ENCODE data around the gene HIVEP2. TPM values are rescaled to one million over a fixed set of nuclear protein-coding genes. Genes with fewer than 3 reads are reported as not detected.

Gene HIVEP2
- total and polyA plus RNA-seq, 12 donors, result 5.4 to 27.6 (median 16.4) TPM

GRCh38 chr6:142947714-142948480 is 2.9 kb upstream of the HIVEP2 start:
- Histone ChIP-seq H3K4me1 (replicated peaks in 1 of 2) (peaks cover 10 to 18% of the 10 kb centered on the region in 2 donors), H3K27me3 (no peaks in the 10 kb centered on the region), H3K36me3 (replicated peaks in 1 of 2) (no peaks in the 10 kb centered on the region), H3K9me3 (replicated peaks in 1 of 3) (no peaks in the 10 kb centered on the region), H3K4me3 (peak overlapping the region; percentile 19 to 94 (median 64)), H3K27ac (peak overlapping the region; percentile 86 to 100 (median 99))
- TF ChIP-seq CTCF (IDR thresholded peaks at IDR 0.05), result no peak
- TF ChIP-seq POLR2A (IDR thresholded peaks at IDR 0.05), result no peak
- intact Hi-C loops (cut with DNase I), result loop anchor here (10.0 kb wide), 2 partner anchors 63 to 253 kb away; no protein-coding TSS in a partner anchor
- WGBS, 4 donors, result 10 to 21% (median 13%) methylated on average over 12 of the region's 12 CpGs
- DNase-seq, result peak in 2 of 7 donors; percentile 25 to 54

DNA sequence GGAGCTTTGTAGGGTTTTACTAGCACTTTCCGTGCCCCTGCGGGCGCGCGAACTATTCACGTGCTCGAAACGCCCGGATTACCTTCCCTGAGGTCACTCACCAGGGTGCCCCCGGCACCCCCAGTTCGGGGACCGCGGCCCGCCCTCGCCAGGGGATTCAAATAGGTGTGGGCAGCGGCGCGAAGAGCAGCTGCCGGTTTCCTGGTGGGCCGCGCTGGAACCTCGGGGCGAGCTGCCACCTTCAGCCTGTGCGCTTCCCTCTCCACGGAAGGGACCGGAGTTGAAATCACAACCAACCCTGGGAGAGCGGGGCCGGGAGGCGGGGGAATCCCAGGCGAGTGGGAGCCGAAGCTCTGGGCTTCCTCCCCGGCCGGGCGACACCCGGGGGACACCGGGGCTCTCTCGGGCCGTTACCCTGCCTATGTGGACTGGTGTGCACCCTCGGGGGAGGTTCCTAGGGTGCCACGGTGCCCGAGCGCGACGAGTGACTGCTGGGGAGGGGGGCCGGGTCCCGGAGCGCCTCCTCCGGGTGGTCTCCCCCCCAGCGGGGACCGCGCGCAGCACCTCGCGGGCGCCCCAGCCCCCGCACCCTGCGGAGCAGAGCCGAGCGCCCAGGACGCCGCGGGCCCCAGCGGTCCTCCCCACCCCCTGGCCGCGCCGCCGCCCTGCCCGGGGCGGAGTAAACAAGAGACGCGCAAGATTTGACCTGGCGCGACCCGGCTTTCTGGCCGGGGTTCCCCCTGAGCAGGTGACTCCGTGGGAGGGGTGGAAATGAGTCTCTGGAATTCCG is 2.1 kb upstream of the HIVEP2 start:
- H3K9me3 ChIP-seq (replicated peaks in 1 of 3), result no peaks in the 10 kb centered on the region
- intact Hi-C loops (cut with DNase I), result loop anchor here (10.0 kb wide), 2 partner anchors 62 to 252 kb away; no protein-coding TSS in a partner anchor
- no peaks in the 10 kb centered on the region for H3K36me3 ChIP-seq (replicated peaks in 1 of 2)
- peak; percentile 83 to 91 (median 90) for DNase-seq
- peak overlapping the region; percentile 19 to 94 (median 64) for H3K4me3 ChIP-seq
- H3K27me3 ChIP-seq, result no peaks in the 10 kb centered on the region
- peaks cover 10 to 22% of the 10 kb centered on the region in 2 donors for H3K4me1 ChIP-seq (replicated peaks in 1 of 2)
- peak in 3 of 6 experiments; percentile 17 to 42 (median 28) for TF ChIP-seq CTCF (IDR thresholded peaks at IDR 0.05)
- TF ChIP-seq POLR2A (IDR thresholded peaks at IDR 0.05), result peak; percentile 41 to 91
- H3K27ac ChIP-seq, result peak overlapping the region; percentile 86 to 100 (median 99)
- 0 to 2% (median 0%) methylated on average over 6 to 77 of the region's 77 CpGs for WGBS, 4 donors

DNA sequence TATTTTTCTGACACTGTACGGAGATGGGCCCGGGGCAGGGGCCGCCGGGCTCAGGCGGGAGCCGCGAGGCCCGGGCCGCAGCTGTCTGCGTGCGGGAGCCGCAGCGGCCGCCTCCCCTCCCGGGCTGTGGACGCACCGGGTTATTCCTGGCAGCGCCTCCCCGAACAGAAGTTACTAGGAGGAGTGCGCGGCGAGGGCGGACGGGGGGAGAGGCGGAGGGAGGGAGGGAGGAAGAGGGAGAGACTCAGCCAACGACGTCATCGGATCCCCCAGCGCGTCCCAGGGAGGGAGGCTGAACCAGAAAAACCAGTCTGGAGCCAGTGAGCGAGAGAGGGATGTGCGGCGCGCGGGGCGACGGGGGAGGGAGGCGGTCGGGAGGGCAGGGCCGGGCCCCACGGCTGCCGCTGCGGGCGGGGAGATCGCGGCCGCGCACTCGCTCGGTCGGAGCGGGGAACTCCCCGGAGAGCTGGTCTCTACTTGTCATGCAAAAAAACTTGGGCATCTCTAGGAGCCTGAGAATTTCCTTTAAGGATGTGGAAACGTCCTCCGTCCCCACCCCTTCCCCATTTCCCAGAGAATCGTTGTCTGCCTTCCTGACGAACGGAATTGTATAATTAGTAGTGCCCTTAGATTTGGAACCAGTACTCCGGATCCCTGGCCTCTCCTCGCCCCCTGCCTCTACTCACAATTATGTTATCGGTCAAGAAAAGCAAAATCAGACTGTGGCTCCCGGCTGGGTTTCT is 1.4 kb upstream of the HIVEP2 start:
- no peaks in the 10 kb centered on the region for H3K9me3 ChIP-seq (replicated peaks in 1 of 3)
- no peaks in the 10 kb centered on the region for H3K36me3 ChIP-seq (replicated peaks in 1 of 2)
- 0 to 1% (median 1%) methylated on average over 33 to 62 of the region's 62 CpGs for WGBS, 4 donors
- DNase-seq, result peak; percentile 97 to 100 (median 98)
- H3K4me1 ChIP-seq (replicated peaks in 1 of 2), result peaks cover 10 to 22% of the 10 kb centered on the region in 2 donors
- H3K27ac ChIP-seq, result peak overlapping the region; percentile 99 to 100 (median 99)
- intact Hi-C loops (cut with DNase I), result loop anchor here (10.0 kb wide), 2 partner anchors 62 to 252 kb away; no protein-coding TSS in a partner anchor
- peak; percentile 88 to 98 for TF ChIP-seq POLR2A (IDR thresholded peaks at IDR 0.05)
- no peak for TF ChIP-seq CTCF (IDR thresholded peaks at IDR 0.05)
- no peaks in the 10 kb centered on the region for H3K27me3 ChIP-seq
- H3K4me3 ChIP-seq, result peak overlapping the region; percentile 36 to 94 (median 80)
